RPMI7951 (cell line): ENCODE data around the gene STON2. TPM values are rescaled to one million over a fixed set of nuclear protein-coding genes. Genes with fewer than 3 reads are reported as not detected.
"Not testable (repeated sequence)": the region's sequence is repeated elsewhere in the genome, so short reads cannot be mapped to it uniquely, and the experiment has no call there.

Source experiments
- DNase-seq: peaks from one replicate; pipeline ENCODE4 v3.0.0-alpha.2; 2012; ENCODE audit warnings: low read depth
- total RNA-seq: library from RNA; depleted of rRNA; stranded (reverse); fragments of >200 nt; shearing (Covaris generic); gene quantifications from 2 replicates; pipeline ENCODE4 v1.2.3, GENCODE V29; 2014; rRNA removed

STON2 gene, protein sequence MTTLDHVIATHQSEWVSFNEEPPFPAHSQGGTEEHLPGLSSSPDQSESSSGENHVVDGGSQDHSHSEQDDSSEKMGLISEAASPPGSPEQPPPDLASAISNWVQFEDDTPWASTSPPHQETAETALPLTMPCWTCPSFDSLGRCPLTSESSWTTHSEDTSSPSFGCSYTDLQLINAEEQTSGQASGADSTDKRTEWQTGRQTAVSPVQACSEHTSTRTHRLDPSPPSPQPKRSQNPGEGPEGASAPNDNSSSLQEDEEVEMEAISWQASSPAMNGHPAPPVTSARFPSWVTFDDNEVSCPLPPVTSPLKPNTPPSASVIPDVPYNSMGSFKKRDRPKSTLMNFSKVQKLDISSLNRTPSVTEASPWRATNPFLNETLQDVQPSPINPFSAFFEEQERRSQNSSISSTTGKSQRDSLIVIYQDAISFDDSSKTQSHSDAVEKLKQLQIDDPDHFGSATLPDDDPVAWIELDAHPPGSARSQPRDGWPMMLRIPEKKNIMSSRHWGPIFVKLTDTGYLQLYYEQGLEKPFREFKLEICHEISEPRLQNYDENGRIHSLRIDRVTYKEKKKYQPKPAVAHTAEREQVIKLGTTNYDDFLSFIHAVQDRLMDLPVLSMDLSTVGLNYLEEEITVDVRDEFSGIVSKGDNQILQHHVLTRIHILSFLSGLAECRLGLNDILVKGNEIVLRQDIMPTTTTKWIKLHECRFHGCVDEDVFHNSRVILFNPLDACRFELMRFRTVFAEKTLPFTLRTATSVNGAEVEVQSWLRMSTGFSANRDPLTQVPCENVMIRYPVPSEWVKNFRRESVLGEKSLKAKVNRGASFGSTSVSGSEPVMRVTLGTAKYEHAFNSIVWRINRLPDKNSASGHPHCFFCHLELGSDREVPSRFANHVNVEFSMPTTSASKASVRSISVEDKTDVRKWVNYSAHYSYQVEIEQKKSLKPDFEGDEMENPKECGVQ
- 0.49 and 1.6 TPM in 2 replicates for total RNA-seq

GRCh38 chr14:81400202-81400678 is at the start of gene STON2:
TSS of gene STON2 (minus strand) at chr14:81400324. CDS start at chr14:81398382, 1,942 bp downstream.
- peak; percentile 89 for DNase-seq

DNA sequence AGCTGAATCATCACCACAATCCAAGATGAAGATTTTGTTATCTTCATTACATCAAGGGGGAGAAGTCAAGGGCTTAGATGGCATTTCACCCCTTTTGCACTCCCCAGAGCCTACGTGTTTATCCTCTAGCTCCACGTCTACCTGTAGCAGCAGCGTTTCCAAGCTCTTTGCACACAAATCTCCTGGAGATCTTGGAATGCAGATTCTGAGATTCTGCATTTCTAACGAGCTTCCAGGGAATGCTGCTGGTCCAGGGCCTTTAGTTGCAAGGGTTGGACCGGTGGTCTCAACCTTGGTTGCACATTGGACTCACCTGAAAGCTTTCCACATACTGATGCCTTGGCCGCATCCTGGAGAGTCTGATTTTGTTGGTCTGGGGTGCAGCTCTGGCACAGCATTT is 49.5 kb upstream of the STON2 start:
- DNase-seq: no peak

DNA sequence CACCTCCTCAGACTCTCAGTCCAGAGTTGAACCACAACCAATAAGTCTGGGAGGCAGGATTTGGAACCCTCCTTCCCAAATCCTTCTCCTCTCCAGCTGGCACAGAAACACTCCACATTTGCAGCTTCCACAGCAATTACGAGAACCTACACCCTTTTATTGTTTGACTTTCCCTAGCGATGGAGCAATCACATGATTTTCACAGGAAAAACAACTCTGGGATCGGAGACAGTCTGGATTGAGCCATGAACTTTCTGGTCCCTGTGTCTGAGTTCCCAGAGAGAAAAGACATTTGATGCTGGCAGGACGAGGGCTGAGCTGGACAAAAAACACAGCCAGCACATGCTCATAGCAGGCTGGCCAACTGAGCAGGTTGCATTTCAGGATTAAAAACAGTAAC is 49.0 kb upstream of the STON2 start:
- no peak for DNase-seq

DNA sequence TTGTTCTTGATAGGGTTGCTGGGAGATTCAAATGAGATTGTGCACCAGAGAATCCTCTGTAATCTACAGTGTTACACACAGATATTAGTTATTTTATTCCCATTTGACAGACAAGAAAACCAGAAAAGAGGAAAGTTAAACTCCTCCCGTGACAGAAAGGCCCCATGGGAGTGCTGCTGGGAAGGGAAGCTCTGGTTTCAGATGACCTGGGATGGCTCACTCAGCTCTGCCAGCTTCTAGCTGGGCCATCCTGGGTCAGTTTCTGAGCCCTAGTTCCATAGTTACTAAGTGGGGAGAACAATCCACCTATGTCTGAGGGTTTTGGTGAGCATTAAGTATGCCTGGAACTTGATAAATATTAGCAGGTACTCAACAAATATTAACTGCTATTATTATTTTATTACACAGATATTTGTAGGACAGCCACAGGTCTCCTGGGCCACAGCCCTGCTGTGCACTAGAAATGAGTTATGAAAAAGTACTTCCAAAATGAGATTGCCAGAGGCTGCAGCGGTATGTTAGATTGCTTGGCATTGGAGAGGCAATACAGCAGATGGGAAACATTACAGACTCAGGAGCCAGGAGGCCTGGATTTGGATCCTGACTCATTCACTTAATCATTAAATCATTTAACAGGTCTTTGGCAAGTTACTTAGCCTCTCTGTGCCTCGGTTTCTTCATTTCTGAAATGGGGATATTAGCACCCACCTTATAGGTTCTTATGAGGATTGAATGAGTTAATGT is 47.1 kb upstream of the STON2 start:
- DNase-seq: no peak

DNA sequence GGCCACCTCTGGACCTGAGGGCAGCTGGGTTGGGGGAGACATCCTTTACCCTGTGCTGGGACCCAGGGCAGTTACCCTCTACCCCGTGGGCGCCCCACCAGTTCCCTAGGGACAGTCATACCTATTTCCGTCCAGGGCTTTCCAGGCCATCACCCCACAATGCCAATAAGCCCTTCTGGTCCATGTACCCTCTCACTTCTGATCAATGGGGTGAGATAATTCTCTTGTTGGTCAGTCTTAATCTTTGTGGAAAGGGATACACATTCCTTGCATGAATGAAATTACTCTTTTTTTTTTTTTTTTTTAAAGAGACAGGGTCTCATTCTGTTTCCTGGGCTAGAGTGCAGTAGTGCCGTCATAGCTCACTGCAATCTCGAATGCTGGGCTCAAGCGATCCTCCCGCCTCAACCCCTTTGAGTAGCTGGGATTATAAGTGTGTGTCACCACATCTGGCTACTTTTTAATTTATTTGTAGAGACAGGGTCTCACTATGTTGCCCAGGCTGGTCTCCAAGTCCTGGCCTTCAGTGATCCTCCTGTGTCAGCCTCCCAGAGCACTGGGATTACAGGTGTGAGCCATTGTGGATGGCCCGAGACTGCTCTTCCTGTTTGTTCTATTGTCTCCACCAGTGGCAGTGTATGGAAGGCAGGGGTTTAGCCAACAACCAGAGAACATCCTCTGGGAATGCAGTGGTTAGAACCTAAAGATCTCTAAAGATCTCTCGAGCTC is 46.3 kb upstream of the STON2 start:
- no peak for DNase-seq

- no peak for DNase-seq
Measured at GRCh38 chr14:81441626-81442134, 41.6 kb upstream of the STON2 start.

DNA sequence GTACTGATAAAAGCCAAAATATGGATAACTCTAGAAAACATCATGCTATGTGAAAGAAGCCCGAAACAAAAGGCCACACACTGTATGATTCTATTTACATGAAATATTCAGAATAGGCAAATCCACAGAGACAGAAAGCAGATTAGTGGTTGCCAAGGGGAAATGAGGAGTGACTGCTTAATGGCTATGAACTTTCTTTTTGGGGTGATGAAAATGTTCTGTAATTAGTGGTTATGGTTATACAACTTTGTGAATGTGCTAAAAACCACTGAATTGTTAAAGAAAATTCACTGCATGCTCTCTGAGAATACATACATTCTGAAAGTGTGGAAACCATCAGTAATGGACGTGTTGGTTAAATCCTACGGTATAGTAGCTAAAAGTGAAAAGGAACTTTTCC is 39.9 kb upstream of the STON2 start:
- DNase-seq: no peak

DNA sequence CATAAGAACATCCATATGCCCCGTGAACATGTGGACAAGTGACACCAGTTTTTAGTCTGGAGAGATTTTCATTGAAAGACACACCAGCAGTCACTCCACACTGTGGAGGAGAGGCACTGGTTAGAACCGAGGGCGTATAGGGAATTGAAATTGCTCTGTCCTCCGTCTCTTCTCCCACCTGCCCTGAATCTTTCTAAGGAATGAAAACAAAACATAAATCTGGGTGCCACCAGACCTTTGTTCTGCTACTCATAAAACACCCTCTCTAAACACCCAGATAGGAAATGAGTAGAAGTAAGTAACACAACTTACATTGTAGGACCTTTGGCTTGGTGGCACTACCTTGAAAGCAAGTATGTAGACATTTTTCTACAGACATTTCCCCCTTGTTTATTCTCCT is 37.1 kb upstream of the STON2 start:
- no peak for DNase-seq

GRCh38 chr14:81436296-81437138 is 36.4 kb upstream of the STON2 start:
- DNase-seq: peak; percentile 56

DNA sequence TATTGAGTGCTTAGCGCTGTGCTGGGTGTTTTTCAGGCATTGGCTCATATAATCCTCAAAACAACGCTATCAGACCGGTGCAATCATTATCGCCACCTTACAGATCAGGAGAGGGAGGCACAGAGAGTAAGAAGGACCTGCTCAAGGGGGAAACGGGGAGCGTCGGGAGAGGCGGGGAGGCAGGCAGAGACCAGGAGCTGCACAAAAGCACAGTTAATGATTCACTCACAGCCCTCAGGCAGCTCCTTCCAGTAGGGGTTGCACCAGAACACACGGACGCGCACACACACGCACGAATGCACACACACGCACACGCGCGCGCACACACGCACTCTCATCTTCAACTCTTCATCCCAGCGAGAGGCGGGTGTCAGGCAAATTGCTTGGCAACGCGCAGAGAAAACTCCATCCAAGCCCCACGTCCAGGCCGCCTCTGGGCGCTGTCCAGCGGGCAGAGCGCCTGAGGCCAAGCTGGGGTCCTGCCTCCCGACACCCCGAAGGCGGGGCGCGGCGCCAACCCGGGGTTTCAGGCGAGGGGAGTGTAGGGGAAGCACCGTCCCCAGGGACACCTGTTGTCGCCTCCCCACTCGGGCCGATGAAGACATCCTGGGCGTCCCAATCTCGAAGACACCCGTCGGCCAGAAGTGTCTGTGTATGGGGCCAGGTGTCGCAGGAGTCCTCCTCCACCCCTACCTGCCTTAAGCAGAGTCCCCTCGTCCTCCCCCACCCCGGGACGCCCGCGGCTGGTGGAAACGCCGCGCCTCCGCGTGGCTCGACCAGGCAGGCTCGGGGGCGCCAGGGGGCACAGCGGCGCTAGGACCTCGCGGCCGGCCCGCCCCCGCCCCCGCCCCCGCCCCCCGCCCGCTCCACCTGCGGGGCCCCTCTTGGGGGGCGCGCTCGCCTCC is 35.5 kb upstream of the STON2 start:
- peak; percentile 35 for DNase-seq

DNA sequence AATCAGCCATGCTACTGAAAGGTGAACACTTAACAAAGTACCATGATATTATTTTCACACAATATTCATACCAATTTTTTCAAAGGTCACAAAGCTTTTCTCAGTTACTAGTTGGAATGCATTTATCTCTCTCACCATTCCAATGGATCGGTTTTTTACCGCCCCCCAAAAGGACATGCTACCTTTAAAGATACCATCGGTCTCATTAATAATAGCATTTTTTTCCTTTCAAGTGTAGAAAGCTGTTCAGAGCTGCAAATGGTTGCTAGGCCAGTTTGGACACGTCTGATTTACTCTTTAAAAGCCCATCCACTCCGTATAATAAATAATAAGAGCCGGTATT is 34.9 kb upstream of the STON2 start:
- DNase-seq: no peak

DNA sequence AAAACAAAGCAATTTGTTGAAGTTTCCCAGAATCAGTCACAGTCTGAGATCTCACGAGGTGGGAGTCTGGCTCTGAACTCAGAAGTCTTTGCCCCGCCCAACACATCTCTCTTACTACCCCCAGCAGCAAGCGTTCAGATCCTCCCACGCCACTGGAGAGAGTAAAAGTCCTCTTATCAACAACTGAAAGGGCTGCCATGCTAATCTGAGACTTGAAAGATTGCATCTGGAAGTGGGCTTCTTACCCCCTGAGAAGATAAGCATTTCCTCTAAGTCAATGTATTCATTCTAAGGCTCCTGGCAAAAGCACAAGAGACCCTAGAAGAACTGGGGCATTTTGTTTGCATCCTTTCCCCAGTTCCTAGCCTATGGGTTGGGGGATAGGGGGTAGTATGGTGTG is 34.1 kb upstream of the STON2 start:
- DNase-seq: no peak

DNA sequence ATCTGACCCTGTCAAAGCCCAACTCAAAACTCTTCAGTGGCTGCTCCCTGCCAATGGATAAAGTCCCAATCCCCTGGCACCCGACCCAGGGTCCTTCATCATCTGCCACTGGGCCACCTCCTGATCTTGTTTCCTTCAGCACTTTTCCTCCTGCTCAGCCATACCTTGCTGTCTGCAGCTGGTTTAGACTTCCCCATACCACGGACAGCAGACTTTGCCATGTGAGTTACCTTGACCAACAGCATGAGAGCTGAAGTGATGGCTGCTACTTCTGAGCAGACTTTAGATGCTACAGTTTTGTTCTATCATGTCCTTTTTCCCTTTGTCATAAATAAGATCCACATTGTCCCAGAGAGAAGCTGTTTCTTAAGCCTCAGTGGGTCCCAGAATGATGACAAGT is 33.3 kb upstream of the STON2 start:
- DNase-seq: no peak

- DNase-seq: no peak
Measured at GRCh38 chr14:81432219-81432661, 32.1 kb upstream of the STON2 start.

GRCh38 chr14:81430235-81430634 is 30.1 kb upstream of the STON2 start:
- no peak for DNase-seq

DNA sequence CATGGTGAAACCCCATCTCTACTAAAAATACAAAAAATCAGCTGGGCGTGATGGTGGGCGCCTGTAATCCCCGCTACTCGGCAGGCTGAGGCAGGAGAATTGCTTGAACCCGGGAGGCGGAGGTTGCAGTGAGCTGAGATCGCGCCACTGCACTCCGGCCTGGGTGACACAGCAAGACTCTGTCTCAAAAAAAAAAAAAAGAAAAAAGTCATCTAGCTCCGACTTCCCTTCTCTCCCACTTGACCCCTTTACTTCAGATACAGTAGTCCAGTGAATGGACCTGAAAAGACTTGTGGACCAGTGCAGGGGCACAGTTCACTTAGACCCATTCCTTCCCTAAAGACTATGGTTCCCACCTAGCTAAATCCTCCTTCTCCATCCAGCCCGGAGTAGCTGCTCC is 29.6 kb upstream of the STON2 start:
- not testable (repeated sequence) for DNase-seq

- DNase-seq: no peak
Measured at GRCh38 chr14:81429028-81429427, 28.9 kb upstream of the STON2 start.

- DNase-seq: peak; percentile 38
Measured at GRCh38 chr14:81427348-81428058, 27.4 kb upstream of the STON2 start.
